HG03097 (cell line): ENCODE data around the gene KCNAB1.
"Not testable (repeated sequence)": the region's sequence is repeated elsewhere in the genome, so short reads cannot be mapped to it uniquely, and the experiment has no call there.

ENCODE experiments used
- ATAC-seq: cut with Tn5 transposase; IDR thresholded peaks from one replicate; pipeline ENCODE4 v1.9.1; 2021; ENCODE audit not compliant: unreplicated experiment, low FRiP score

Gene KCNAB1

GRCh38 chr3:156135921-156136638 lies 15.7 kb downstream of the KCNAB1 start:
- ATAC-seq, result no peak

- ATAC-seq, result not testable (repeated sequence)
Measured at GRCh38 chr3:156137397-156137796, 17.0 kb downstream of the KCNAB1 start.

GRCh38 chr3:156140001-156140595 lies 19.7 kb downstream of the KCNAB1 start:
- ATAC-seq, result no peak

DNA sequence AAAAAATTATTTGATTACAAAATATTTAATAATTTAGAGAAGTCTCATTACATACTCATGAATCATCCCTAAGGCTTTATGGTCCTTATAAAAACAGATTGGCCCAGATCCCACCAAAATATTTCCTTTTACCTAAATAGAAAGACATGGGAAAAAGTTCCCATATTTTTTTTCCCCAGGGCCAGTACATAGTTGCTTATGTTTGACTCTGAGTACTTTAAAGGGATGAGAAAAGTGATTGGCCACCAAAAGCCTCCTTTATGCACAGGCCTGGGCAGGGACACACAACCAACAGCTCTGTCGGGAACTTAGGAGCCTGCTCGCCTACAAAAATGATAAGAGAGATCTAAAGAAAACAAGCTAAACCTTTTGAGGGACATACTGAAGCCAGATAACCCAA lies 22.3 kb downstream of the KCNAB1 start:
- no peak for ATAC-seq

GRCh38 chr3:156143136-156143535 lies 22.8 kb downstream of the KCNAB1 start:
- no peak for ATAC-seq

- ATAC-seq, result no peak
Measured at GRCh38 chr3:156144060-156144459, 23.7 kb downstream of the KCNAB1 start.

DNA sequence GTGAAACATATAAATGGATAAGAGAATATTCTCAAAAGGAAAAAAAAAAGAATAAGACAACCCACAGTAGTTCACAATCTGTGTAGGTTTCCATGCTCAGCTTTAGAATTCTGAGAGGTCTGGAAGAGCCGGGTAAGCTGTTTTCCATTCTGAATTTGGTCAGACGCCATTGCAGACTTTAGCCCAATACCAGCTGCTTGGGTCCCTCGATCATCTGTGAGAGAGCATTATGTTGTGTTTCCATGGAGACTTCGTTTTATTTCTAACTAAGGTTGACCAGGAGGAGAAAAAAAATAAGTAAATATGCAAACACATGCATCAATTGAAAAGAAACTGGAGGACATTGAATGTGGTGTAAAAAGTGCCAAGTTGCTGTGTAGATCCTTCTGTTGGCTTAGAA lies 25.5 kb downstream of the KCNAB1 start:
- ATAC-seq, result no peak

- no peak for ATAC-seq
Measured at GRCh38 chr3:156148345-156148945, 28.1 kb downstream of the KCNAB1 start.

- ATAC-seq, result no peak
Measured at GRCh38 chr3:156148946-156149381, 28.6 kb downstream of the KCNAB1 start.

- no peak for ATAC-seq
Measured at GRCh38 chr3:156149876-156150275, 29.5 kb downstream of the KCNAB1 start.

DNA sequence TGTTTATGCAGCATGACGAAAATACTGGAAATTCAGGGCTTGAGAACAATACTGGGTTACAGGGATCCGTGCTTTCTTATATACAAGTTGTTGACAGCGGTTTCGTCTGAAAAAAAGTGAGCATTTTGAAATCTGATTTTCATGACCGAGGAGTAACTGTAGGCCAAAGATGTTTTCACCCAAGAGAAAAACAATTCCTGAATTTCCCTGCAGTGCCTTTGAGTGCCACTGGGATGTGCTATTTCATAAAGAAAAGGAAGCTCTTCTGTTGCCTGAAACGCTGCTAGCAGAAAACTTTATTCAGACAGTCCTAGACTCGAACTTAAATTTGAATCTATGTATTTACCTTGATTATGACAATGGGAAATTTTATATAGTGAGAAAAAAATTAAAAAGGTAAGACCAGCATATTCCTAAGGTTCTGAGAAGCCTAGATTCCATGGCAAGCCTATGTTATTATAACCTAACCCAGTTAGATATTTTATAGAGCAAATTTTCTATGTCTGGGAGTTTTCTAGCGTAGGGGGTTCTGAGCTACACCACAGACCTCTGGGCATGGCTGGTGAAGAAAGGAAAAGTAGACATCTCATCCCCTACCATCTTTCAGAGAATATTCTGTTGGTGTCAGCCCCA lies 30.2 kb downstream of the KCNAB1 start:
- no peak for ATAC-seq

GRCh38 chr3:156151824-156152428 lies 31.5 kb downstream of the KCNAB1 start:
- no peak for ATAC-seq

DNA sequence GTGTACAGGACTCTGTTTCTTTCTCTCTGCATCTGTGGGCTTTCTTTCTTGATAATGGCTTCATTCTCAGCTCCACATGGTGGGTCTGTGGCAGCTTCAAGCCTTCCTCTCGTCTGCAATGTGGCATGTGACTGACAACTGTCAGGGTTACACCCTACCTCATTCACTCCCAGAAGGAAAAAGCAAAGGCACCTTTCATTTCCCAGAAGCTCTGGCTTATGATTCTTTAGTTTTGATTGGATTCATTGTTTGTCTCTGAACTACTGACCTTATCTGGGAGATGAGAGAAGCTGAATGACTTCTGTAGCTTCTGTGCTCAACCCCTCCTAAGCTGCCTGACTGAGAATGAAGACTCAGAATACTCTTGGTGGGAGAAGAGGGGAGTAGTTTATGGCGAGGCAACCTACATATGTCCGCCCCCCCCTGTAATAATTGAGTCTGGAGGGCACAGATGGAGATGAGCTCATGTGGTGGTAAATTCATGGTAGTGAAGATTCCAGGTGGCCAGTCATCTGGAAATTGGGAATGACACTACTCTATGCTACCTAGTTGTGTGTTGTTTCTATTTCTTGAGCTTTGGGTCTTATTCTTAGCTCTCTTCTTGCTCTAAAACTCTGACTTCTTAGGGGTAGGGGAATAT lies 38.4 kb downstream of the KCNAB1 start:
- ATAC-seq, result no peak

DNA sequence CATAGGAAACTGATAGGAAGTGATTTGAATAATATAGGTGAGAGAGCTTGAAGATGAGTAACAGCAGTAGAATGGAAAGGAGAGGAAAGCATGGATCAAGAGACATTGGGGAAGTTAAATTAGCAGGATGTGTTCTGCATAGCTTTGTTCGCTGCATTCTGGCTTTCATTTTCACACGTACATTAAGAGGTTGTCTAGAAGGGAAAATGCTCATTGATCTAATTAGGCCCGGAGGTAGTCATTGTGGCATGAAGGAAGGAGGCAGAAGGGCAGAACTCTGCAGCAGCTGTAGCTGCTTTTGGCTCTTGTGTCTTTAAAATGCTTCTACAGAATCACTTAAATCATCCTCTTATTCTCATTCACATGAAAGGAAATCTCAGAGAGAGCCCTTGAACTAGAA lies 40.3 kb downstream of the KCNAB1 start:
- peak; percentile 56 for ATAC-seq

- no peak for ATAC-seq
Measured at GRCh38 chr3:156161172-156161571, 40.8 kb downstream of the KCNAB1 start.

DNA sequence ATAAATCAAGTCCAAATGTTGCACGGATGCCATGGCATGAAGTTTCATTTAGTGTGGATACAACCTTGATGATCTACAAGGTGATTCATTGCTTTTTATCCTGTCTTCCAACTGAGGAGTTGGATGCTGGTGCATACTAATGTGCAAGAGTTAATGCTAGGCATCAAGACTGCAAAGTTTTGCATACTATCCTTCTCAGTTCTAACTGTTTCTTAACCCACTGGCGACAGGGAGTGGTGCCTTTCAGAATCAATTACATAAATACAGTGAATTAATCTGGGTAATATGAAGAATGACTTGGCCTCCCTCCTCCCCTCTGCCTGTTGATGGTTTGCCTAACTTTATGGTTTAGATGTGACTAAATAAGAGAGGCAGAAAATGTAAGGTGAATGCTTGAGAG lies 43.5 kb downstream of the KCNAB1 start:
- no peak for ATAC-seq

DNA sequence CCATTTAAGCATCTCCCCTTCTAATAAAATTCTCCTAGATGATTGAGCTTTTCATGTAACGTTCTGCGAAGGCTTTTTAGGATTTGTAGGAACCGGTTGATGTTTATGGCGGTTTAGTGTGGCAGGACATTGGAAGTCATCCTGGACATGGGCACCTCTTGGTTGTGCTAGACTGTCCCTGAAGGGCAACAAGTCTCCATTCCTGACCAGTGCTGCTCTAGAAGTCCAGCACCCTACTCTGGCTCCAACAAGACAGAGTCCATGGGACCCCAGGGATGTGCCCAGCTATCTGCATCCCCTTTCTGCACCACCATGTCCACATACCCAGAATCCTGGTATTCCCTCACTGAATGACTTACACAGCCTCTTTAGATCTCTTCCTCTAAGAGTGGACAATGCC lies 46.4 kb downstream of the KCNAB1 start:
- no peak for ATAC-seq

DNA sequence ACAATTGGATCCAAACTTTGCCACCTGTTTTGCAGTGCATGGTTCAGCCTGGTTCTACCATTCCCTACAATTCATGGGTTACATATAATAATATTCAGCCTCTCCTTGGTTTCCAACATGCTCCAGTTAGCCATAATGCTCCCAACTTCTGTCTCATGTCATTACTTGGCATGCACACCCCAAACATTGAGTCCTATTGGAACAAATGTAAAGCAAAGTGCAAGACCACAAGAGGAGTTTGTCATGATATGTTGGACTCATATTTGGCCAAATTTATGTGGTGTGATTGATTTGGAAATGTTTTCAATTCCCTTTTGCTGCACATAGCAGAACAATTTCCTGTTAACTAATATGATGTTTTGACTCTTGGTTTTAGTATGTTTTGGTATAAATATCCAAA lies 50.2 kb downstream of the KCNAB1 start:
- ATAC-seq, result no peak

DNA sequence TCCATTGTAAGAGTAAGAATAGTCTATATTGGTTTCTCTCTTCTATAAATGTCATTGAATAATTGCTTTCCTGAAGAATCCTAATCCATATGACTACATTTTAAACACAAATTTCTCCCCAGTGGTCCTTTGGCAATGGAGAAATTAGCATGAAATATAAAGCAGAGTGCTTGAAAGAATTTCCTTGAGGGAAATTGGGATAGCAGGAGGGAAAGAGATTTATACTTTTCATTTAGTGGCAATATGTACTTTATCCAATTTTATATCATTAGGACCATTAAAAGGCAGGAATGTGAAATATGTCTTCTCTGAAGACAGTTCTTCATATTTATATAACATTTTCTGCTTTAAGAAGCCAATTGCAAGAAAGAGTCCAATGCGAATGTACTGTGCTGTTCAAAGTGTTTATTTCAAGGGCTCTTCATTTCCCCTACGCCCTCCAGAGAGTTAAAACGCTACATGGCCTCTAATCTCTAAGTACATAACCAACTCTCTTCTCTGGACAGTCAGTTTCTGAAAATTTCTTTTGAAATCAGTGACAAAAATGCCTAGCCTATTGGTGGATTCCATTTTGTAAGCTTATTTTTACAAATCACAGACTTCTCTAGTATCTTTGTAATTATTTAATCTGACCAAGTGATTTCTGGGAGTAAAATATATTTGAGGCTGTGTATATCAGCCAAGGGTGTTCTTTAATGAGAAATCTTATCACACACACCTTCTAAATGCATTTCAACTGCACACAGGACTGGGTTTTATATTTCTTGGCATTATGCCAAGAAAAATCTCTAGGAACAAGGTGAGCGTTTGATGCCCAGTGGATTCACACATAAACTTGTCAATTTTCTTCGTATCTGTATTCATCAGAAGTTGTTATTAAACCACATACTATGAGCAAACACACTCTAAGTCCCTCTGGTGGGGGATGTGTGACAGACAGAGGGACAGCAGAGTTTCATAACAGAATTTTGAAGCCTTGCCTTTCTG lies 51.2 kb downstream of the KCNAB1 start:
- no peak for ATAC-seq

DNA sequence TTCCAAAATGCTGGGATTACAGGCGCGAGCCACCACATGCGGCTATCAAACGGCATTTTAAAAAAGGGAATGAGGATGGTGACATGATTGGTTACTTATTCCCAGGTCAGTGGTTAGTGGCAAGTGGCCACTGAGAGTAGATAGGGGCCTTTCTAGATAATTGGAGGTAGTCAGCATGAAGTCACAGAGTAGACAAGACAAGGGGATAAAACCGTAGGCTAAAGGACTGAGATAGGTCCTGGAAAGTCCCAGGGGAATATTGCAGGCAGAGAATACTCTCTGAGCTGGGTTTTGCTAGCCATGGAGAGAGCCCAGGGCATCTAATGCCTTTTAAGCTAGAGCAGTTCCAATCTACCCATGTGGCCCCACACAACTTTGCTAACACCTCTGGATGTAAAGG lies 52.2 kb downstream of the KCNAB1 start:
- ATAC-seq, result no peak
